ENCODE measurements around the gene SWI5. TPM values are rescaled to one million over a fixed set of nuclear protein-coding genes. Genes with fewer than 3 reads are reported as not detected.

SWI5 gene
- total and polyA plus RNA-seq, 2 experiments from 2014 or later, result 43.3 to 60.7 TPM

GRCh38 chr9:128232528-128233428 is 43.3 kb upstream of the SWI5 start:
- Histone ChIP-seq H3K9me3 (ENCODE audit: low read depth) (no peaks in the 10 kb centered on the region), H3K4me2 (ENCODE audit: unreplicated experiment) (no peak overlapping the region), H3K27ac (no peak overlapping the region), H3F3A (ENCODE audit: insufficient read depth) (no peaks in the 10 kb centered on the region), H3K79me2 (ENCODE audit: insufficient read depth) (no peaks in the 10 kb centered on the region), H3K27me3 (replicated peaks; ENCODE audit: insufficient read depth) (no peaks in the 10 kb centered on the region), H4K20me1 (ENCODE audit: insufficient read depth) (no peaks in the 10 kb centered on the region), H2AFZ (no peak overlapping the region), H3K9ac (no peak overlapping the region), H3K4me3 (no peak overlapping the region), H3K9me2 (ENCODE audit: insufficient read depth) (no peaks in the 10 kb centered on the region), H3K4me1 (ENCODE audit: insufficient read depth) (no peaks in the 10 kb centered on the region), H3K36me3 (ENCODE audit: low read depth) (no peaks in the 10 kb centered on the region)
- WGBS, 2 experiments (ENCODE audit: low coverage in 1 of 2, low lambda C conversion rate in 2 of 2, missing lambda C conversion rate in 2 of 2), result 62 to 68% methylated on average over 18 to 22 of the region's 22 CpGs
- in situ Hi-C loops (cut with MboI), result no loop called here
- DNase-seq, result no peak
- TF ChIP-seq EZH2 (IDR thresholded peaks at IDR 0.05; ENCODE audit: insufficient read depth, poor library complexity, severe bottlenecking) (no peak), EZH2phosphoT487 (IDR thresholded peaks at IDR 0.05; ENCODE audit: insufficient read depth, low read depth) (no peak)

GRCh38 chr9:128233817-128234406 is 42.2 kb upstream of the SWI5 start:
- Histone ChIP-seq H3K4me2 (ENCODE audit: unreplicated experiment) (no peak overlapping the region), H2AFZ (no peak overlapping the region), H3F3A (ENCODE audit: insufficient read depth) (no peaks in the 10 kb centered on the region), H3K27me3 (replicated peaks; ENCODE audit: insufficient read depth) (no peaks in the 10 kb centered on the region), H3K4me1 (ENCODE audit: insufficient read depth) (no peaks in the 10 kb centered on the region), H3K9ac (no peak overlapping the region), H3K36me3 (ENCODE audit: low read depth) (no peaks in the 10 kb centered on the region), H3K9me3 (ENCODE audit: low read depth) (no peaks in the 10 kb centered on the region), H3K27ac (no peak overlapping the region), H3K4me3 (no peak overlapping the region), H3K9me2 (ENCODE audit: insufficient read depth) (no peaks in the 10 kb centered on the region), H3K79me2 (ENCODE audit: insufficient read depth) (no peaks in the 10 kb centered on the region), H4K20me1 (ENCODE audit: insufficient read depth) (no peaks in the 10 kb centered on the region)
- 85 to 87% methylated on average over 28 of the region's 28 CpGs for whole genome bisulfite sequencing, 2 experiments (ENCODE audit: low coverage in 1 of 2, low lambda C conversion rate in 2 of 2, missing lambda C conversion rate in 2 of 2)
- in situ Hi-C loops (cut with MboI), result no loop called here
- no peak for DNase-seq
- TF ChIP-seq EZH2 (IDR thresholded peaks at IDR 0.05; ENCODE audit: insufficient read depth, poor library complexity, severe bottlenecking) (no peak), EZH2phosphoT487 (IDR thresholded peaks at IDR 0.05; ENCODE audit: insufficient read depth, low read depth) (no peak)

- in situ Hi-C loops (cut with MboI), result no loop called here
- TF ChIP-seq EZH2phosphoT487 (IDR thresholded peaks at IDR 0.05; ENCODE audit: insufficient read depth, low read depth) (no peak), EZH2 (IDR thresholded peaks at IDR 0.05; ENCODE audit: insufficient read depth, poor library complexity, severe bottlenecking) (no peak)
- Histone ChIP-seq H3K27me3 (replicated peaks; ENCODE audit: insufficient read depth) (no peaks in the 10 kb centered on the region), H3K9ac (no peak overlapping the region), H4K20me1 (ENCODE audit: insufficient read depth) (no peaks in the 10 kb centered on the region), H3K4me2 (ENCODE audit: unreplicated experiment) (no peak overlapping the region), H3K27ac (no peak overlapping the region), H3K79me2 (ENCODE audit: insufficient read depth) (no peaks in the 10 kb centered on the region), H3K4me3 (no peak overlapping the region), H3F3A (ENCODE audit: insufficient read depth) (peaks cover 22% of the 10 kb centered on the region), H2AFZ (no peak overlapping the region), H3K36me3 (ENCODE audit: low read depth) (no peaks in the 10 kb centered on the region), H3K9me2 (ENCODE audit: insufficient read depth) (no peaks in the 10 kb centered on the region), H3K9me3 (ENCODE audit: low read depth) (no peaks in the 10 kb centered on the region), H3K4me1 (ENCODE audit: insufficient read depth) (peaks cover 38% of the 10 kb centered on the region)
- DNase-seq, result no peak
- WGBS, 2 experiments (ENCODE audit: low coverage in 1 of 2, low lambda C conversion rate in 2 of 2, missing lambda C conversion rate in 2 of 2), result 42 to 56% methylated on average over 4 of the region's 4 CpGs
Observed at GRCh38 chr9:128242124-128242523, 34.0 kb upstream of the SWI5 start.

- no peaks in the 10 kb centered on the region for H3K79me2 ChIP-seq (ENCODE audit: insufficient read depth)
- no peak overlapping the region for H2AFZ ChIP-seq
- no peaks in the 10 kb centered on the region for H3K9me3 ChIP-seq (ENCODE audit: low read depth)
- H3K27me3 ChIP-seq (replicated peaks; ENCODE audit: insufficient read depth), result no peaks in the 10 kb centered on the region
- H3K9ac ChIP-seq, result peak overlapping the region; percentile 97
- DNase-seq, result peak; percentile 73
- no peaks in the 10 kb centered on the region for H4K20me1 ChIP-seq (ENCODE audit: insufficient read depth)
- in situ Hi-C loops (cut with MboI), result no loop called here
- no peaks in the 10 kb centered on the region for H3K9me2 ChIP-seq (ENCODE audit: insufficient read depth)
- peak overlapping the region; percentile 88 for H3K27ac ChIP-seq
- 6 to 8% methylated on average over 3 to 7 of the region's 7 CpGs for WGBS, 2 experiments (ENCODE audit: low coverage in 1 of 2, low lambda C conversion rate in 2 of 2, missing lambda C conversion rate in 2 of 2)
- peak overlapping the region; percentile 83 for H3K4me3 ChIP-seq
- no peaks in the 10 kb centered on the region for H3K36me3 ChIP-seq (ENCODE audit: low read depth)
- peaks cover 38% of the 10 kb centered on the region for H3K4me1 ChIP-seq (ENCODE audit: insufficient read depth)
- peak overlapping the region; percentile 92 for H3K4me2 ChIP-seq (ENCODE audit: unreplicated experiment)
- peaks cover 22% of the 10 kb centered on the region for H3F3A ChIP-seq (ENCODE audit: insufficient read depth)
- no peak for TF ChIP-seq EZH2 (IDR thresholded peaks at IDR 0.05; ENCODE audit: insufficient read depth, poor library complexity, severe bottlenecking)
- TF ChIP-seq EZH2phosphoT487 (IDR thresholded peaks at IDR 0.05; ENCODE audit: insufficient read depth, low read depth), result no peak
Observed at GRCh38 chr9:128242828-128243214, 33.3 kb upstream of the SWI5 start.
